GM10847 (cell line): ENCODE measurements around the gene FXN.

Experiments
- POLR2A ChIP-seq: IDR thresholded peaks from 2 replicates; pipeline ENCODE4 v1.6.1; 2011; ENCODE audit not compliant: insufficient read length; ENCODE audit errors: extremely low read depth

FXN gene

GRCh38 chr9:69035438-69036308 lies at the start of gene FXN:
FXN (plus strand) TSS chr9:69035752; CDS start chr9:69035783, 31 bp downstream.
- TF ChIP-seq POLR2A, result peak; percentile 57

GRCh38 chr9:68991457-68991856 lies 44.1 kb upstream of the FXN start:
- TF ChIP-seq POLR2A, result no peak

GRCh38 chr9:68995776-68996175 lies 39.8 kb upstream of the FXN start:
- TF ChIP-seq POLR2A, result no peak

- TF ChIP-seq POLR2A, result no peak
These were observed 39.1 kb upstream of the FXN start for GRCh38 chr9:68996462-68996861.

GRCh38 chr9:68997666-68998065 lies 37.9 kb upstream of the FXN start:
- TF ChIP-seq POLR2A, result no peak

- no peak for TF ChIP-seq POLR2A
These were observed 37.2 kb upstream of the FXN start for GRCh38 chr9:68998385-68998784.

GRCh38 chr9:68998812-68999211 lies 36.7 kb upstream of the FXN start:
- TF ChIP-seq POLR2A, result no peak

- no peak for TF ChIP-seq POLR2A
These were observed 36.0 kb upstream of the FXN start for GRCh38 chr9:68999393-69000105.

- TF ChIP-seq POLR2A, result no peak
These were observed 33.6 kb upstream of the FXN start for GRCh38 chr9:69001921-69002320.

GRCh38 chr9:69003051-69003450 lies 32.5 kb upstream of the FXN start:
- TF ChIP-seq POLR2A, result no peak

- TF ChIP-seq POLR2A, result no peak
These were observed 30.7 kb upstream of the FXN start for GRCh38 chr9:69004836-69005235.

GRCh38 chr9:69009708-69010107 lies 25.8 kb upstream of the FXN start:
- no peak for TF ChIP-seq POLR2A

- TF ChIP-seq POLR2A, result no peak
These were observed 22.7 kb upstream of the FXN start for GRCh38 chr9:69012696-69013381.

GRCh38 chr9:69013382-69013727 lies 22.2 kb upstream of the FXN start:
- no peak for TF ChIP-seq POLR2A

- no peak for TF ChIP-seq POLR2A
These were observed 21.5 kb upstream of the FXN start, which contains the start of gene PRKACG for GRCh38 chr9:69014013-69014412. PRKACG (minus strand) TSS chr9:69014113; CDS start chr9:69014092, 21 bp downstream.

- TF ChIP-seq POLR2A, result no peak
These were observed 19.1 kb upstream of the FXN start for GRCh38 chr9:69016191-69017096.
